ENCODE results near the gene DAPK1.

Gene DAPK1

DNA sequence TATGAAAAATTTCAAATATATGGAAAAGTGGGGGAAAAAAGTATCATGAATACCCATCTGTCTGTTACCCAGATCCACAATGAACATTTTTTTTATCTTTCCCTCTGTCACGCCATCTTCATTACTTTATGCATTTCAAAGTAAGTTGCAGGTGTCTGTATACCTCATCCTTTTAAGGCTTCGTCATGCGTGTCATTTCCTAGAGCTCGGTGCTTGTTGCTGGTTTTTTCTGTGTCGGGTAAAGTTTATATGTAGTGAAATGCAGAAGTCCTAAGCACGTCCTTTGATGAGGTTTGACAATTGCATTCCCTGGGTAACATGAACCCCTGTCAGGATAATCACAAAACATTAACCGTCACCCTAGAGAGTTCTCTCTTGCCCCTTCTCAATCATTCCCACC is 52.1 kb downstream of the DAPK1 start:
- no peaks in the 10 kb centered on the region for H3K27me3 ChIP-seq
- H3K27ac ChIP-seq, result no peak overlapping the region
- H3K4me1 ChIP-seq, result peaks cover 15% of the 10 kb centered on the region
- H3K36me3 ChIP-seq, result no peaks in the 10 kb centered on the region
- peak overlapping the region; percentile 38 for H3K4me2 ChIP-seq
- H3K4me3 ChIP-seq, result no peak overlapping the region
- no peak for TF ChIP-seq Cebpa-rat (IDR thresholded peaks at IDR 0.05)
- H4K20me1 ChIP-seq, result no peaks in the 10 kb centered on the region
- no peak overlapping the region for H3K9ac ChIP-seq
- H3K9me3 ChIP-seq, result no peaks in the 10 kb centered on the region

DNA sequence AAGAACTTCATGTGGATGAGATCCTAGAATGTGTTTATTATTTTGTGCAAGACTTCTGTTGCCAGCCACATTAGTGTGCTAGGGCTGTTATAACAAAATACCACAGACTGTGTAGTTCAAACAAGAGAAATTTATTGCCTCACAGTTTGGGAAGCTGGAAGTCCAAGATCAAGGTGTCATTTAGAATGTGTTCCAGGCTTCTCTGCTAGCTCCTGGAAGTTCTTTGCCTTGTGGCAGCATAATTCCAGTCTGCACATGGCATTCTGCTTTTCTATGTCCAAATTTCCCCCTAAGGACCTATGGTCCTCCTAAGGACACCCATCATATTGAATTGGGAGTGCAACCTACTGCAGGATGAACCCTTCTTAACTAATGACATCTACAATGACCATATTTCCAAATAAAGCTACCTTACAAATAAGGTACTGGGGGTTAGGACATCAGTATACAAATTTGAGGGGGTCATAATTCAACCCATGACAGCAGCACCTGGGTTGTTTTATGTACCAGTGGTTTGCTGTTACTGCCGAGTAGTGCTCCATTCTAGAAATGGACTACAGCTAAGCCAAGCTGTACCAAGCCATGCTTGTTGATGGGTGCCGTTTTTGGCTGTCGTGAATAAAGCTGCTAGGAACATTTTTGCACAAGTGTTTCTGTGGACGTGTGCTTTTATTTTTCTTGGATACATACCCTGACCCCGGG is 52.7 kb downstream of the DAPK1 start:
- Histone ChIP-seq H4K20me1 (no peaks in the 10 kb centered on the region), H3K27me3 (no peaks in the 10 kb centered on the region), H3K4me1 (peaks cover 15% of the 10 kb centered on the region), H3K9ac (no peak overlapping the region), H3K4me3 (no peak overlapping the region), H3K27ac (no peak overlapping the region), H3K36me3 (no peaks in the 10 kb centered on the region), H3K9me3 (no peaks in the 10 kb centered on the region), H3K4me2 (peak overlapping the region; percentile 38)
- TF ChIP-seq Cebpa-rat (IDR thresholded peaks at IDR 0.05), result no peak

DNA sequence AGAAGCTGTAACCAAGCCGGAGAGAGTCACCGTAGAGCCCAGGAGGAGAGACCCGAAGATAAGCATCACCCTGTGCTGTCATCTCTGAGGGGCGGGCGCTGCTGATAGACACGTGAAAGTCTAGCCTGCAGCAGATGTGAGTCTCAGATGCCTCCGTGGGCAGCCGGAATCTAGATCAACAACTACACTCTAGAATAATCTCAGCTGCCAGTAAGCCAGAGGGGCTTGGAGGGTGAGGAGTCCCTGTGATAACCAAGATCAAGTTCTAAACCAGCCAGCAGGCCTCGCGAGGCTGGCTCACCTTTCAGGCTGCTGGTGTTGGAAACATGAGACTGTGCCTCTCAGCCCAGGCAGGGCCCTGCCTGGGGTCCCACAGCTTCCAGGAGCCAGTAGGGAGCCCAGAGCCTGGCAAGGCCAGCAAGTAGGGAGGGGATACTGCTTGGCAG is 54.1 kb downstream of the DAPK1 start:
- no peak for TF ChIP-seq Cebpa-rat (IDR thresholded peaks at IDR 0.05)
- no peak overlapping the region for H3K27ac ChIP-seq
- no peak overlapping the region for H3K4me3 ChIP-seq
- H3K4me1 ChIP-seq, result peaks cover 17% of the 10 kb centered on the region
- no peak overlapping the region for H3K9ac ChIP-seq
- no peaks in the 10 kb centered on the region for H4K20me1 ChIP-seq
- no peaks in the 10 kb centered on the region for H3K36me3 ChIP-seq
- no peaks in the 10 kb centered on the region for H3K27me3 ChIP-seq
- H3K9me3 ChIP-seq, result no peaks in the 10 kb centered on the region
- no peak overlapping the region for H3K4me2 ChIP-seq

DNA sequence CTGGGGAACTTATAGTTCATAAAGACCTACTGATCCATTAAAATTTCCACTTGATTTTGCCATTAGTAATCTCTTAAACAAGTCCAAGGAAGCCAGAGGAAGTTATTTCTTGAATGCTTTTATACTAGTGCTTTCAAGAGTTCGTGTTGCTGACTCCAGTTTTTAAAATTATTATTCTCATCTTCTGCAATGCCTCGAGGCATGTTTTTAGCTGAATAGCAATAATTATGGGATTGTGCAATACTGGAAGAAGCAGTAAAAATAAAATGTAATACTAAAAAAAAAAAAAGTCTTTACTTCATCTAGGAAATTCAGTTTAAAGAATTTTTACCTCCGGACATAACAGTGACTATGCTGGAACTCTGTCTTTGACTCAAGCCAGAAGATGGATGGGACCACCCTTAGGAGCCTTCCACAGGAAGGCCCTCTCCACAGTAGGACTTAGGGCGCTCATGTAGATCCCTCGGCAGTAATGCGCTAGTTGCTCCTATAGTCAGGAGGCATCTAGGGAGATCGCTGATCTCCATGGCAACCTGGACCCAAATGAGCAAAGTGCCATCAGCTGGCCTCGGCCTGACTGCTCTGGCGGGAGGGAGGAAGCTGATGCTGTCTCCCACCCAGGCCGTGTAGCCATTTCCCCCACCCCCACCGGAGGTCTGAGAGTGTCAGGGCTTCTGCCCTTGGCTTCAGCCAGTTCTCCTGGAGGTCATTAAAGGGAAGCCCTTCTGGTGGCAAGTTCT is 56.7 kb downstream of the DAPK1 start:
- Histone ChIP-seq H3K4me3 (no peak overlapping the region), H3K27ac (no peak overlapping the region), H3K9me3 (no peaks in the 10 kb centered on the region), H3K27me3 (no peaks in the 10 kb centered on the region), H4K20me1 (no peaks in the 10 kb centered on the region), H3K9ac (no peak overlapping the region), H3K36me3 (no peaks in the 10 kb centered on the region), H3K4me2 (no peak overlapping the region), H3K4me1 (peaks cover 25% of the 10 kb centered on the region)
- peak; percentile 30; the same call in 1 of the 2 replicates for TF ChIP-seq Cebpa-rat (IDR thresholded peaks at IDR 0.05)

DNA sequence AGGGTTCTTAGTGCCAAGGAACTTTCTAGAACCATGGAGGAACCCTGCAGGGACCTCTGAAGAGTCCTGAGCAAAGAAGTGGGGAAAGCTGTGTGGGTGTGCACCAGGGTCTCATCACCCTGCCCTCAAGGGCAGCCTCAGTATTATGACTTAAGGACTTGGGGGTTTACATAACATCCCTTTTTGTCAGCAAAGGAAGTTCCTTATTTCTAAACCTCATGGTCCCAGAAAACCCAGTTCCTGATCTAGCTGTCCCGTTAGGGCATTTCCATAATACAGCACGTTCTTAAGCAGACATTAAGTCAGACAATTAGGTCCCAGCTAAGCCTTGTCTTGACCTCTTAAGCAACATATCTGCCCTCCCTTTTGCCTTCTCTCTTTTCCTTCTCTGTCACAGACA is 57.3 kb downstream of the DAPK1 start:
- Histone ChIP-seq H3K36me3 (no peaks in the 10 kb centered on the region), H4K20me1 (no peaks in the 10 kb centered on the region), H3K9me3 (no peaks in the 10 kb centered on the region), H3K27me3 (no peaks in the 10 kb centered on the region), H3K4me2 (no peak overlapping the region), H3K27ac (no peak overlapping the region), H3K9ac (no peak overlapping the region), H3K4me3 (no peak overlapping the region), H3K4me1 (peaks cover 20% of the 10 kb centered on the region)
- no peak for TF ChIP-seq Cebpa-rat (IDR thresholded peaks at IDR 0.05)

DNA sequence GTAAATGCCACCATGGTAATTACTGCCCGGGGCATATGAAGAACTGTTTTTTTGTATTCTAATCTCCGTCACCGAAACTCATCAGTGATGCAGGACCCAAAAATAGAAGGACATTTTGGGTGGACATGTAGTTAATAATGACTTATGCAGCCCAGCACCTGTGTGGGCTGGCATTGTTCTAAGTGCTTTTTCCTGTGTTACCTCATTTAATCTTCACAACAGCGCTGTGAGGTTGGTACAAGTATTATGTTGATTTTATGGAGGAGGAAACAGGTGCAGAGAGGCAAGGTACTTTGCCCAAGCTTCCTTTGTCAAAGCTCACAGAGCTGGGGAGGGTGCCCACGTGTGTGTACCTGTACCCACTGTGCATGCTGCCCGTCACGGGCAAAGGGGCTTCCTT is 58.4 kb downstream of the DAPK1 start:
- Histone ChIP-seq H4K20me1 (no peaks in the 10 kb centered on the region), H3K4me3 (no peak overlapping the region), H3K9ac (no peak overlapping the region), H3K9me3 (no peaks in the 10 kb centered on the region), H3K4me2 (no peak overlapping the region), H3K4me1 (peaks cover 11% of the 10 kb centered on the region), H3K36me3 (no peaks in the 10 kb centered on the region), H3K27me3 (no peaks in the 10 kb centered on the region), H3K27ac (no peak overlapping the region)
- no peak for TF ChIP-seq Cebpa-rat (IDR thresholded peaks at IDR 0.05)

DNA sequence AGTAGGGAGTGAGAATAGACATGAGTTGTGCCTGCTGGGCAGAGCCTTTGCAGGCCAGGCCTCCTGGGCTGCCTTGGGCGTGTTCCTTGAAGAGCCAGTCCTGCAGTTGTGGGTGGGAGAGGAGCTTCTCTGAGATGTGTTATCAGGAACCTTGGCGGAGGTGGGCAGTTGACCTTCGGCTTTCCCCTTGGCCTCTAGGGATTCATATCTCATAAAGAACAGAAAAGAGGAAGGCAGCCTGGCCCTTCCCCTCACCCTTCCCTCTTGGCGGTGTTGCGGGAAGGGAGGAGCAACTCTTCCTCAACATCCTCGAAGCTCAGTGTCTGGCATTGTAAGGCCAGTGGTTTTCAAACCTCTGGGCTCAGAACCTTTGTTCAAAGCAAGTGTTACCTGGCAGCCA is 59.2 kb downstream of the DAPK1 start:
- no peaks in the 10 kb centered on the region for H4K20me1 ChIP-seq
- H3K4me3 ChIP-seq, result no peak overlapping the region
- H3K27ac ChIP-seq, result no peak overlapping the region
- no peaks in the 10 kb centered on the region for H3K27me3 ChIP-seq
- TF ChIP-seq Cebpa-rat (IDR thresholded peaks at IDR 0.05), result no peak
- H3K9me3 ChIP-seq, result no peaks in the 10 kb centered on the region
- H3K4me1 ChIP-seq, result peaks cover 11% of the 10 kb centered on the region
- no peak overlapping the region for H3K9ac ChIP-seq
- H3K4me2 ChIP-seq, result peak overlapping the region; percentile 11; the same call in 1 of the 2 replicates
- no peaks in the 10 kb centered on the region for H3K36me3 ChIP-seq

DNA sequence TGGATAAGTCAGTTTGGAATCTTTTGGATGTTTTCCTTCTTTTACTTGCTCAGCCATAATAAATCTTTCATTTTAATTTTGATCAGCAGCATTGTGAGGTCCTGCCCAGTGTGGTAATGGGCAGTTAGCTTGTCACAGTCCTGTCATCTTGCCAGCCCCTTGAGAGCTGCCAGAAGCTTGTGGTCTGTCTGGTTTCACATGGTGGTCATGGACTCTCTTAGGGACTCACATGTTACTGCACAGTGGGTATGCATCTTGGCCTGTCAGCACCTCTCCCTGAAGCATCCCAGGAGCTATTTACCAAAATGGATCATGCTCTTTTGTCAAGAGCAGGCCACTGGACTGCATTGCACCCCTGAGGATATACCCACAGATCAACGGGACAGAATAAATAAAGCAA is 60.3 kb downstream of the DAPK1 start:
- H3K27ac ChIP-seq, result no peak overlapping the region
- H3K4me3 ChIP-seq, result no peak overlapping the region
- TF ChIP-seq Cebpa-rat (IDR thresholded peaks at IDR 0.05), result no peak
- no peaks in the 10 kb centered on the region for H3K36me3 ChIP-seq
- H3K4me1 ChIP-seq, result peaks cover 11% of the 10 kb centered on the region
- no peaks in the 10 kb centered on the region for H3K9me3 ChIP-seq
- H3K4me2 ChIP-seq, result no peak overlapping the region
- no peaks in the 10 kb centered on the region for H4K20me1 ChIP-seq
- H3K9ac ChIP-seq, result no peak overlapping the region
- H3K27me3 ChIP-seq, result no peaks in the 10 kb centered on the region

DNA sequence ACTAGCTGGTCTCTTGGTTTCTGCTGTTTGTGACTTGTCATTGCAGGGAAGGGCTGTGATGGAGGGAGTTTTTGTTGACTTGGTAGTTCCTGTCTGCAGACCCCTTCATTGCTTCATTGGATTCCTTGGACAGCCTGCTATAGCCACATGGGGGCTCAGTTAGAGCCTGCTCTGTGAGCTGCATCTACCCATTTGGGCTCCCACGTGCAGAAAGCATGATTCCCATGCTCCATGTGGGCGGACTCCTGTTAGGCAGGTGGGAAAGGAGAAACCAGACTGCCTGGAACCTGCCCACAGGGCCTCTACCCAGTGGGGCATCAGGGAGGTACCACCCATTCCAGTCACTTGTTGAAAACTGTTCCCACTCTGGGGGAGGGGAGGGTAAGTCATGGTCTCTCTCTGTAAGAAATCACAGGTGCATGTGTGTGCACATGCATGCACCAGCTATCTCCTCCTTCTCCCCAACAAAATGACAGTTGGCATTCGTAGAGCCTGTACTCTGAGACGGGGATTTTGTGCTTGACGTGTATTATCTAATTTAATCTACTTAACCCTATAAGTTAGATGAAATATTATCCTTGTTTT is 61.0 kb downstream of the DAPK1 start:
- no peak overlapping the region for H3K9ac ChIP-seq
- peaks cover 11% of the 10 kb centered on the region for H3K4me1 ChIP-seq
- no peaks in the 10 kb centered on the region for H3K27me3 ChIP-seq
- H4K20me1 ChIP-seq, result no peaks in the 10 kb centered on the region
- TF ChIP-seq Cebpa-rat (IDR thresholded peaks at IDR 0.05), result no peak
- no peaks in the 10 kb centered on the region for H3K36me3 ChIP-seq
- no peak overlapping the region for H3K4me2 ChIP-seq
- no peaks in the 10 kb centered on the region for H3K9me3 ChIP-seq
- no peak overlapping the region for H3K27ac ChIP-seq
- no peak overlapping the region for H3K4me3 ChIP-seq

DNA sequence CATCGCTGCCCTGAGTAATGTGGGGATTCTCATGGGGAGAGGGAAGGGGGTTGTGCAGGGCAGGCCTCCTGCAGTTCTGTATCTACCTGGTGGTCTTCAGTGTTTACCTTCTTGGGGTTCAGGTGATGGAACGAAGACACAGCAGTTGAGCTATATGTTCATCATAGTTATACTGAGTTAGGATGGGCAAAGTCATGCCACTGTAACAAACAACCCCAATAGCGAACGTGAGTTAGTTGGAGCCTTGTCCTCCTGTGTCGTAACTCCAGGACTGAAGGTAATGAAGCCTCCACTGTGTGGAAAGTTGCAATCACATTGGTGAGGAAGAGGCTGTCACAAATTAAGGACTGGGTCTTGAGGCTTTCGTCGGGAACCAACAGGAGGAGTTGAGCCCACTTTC is 64.4 kb downstream of the DAPK1 start:
- Histone ChIP-seq H3K9me3 (no peaks in the 10 kb centered on the region), H3K36me3 (no peaks in the 10 kb centered on the region), H3K4me3 (no peak overlapping the region), H3K9ac (no peak overlapping the region), H3K27ac (no peak overlapping the region), H3K4me2 (no peak overlapping the region), H4K20me1 (no peaks in the 10 kb centered on the region), H3K27me3 (no peaks in the 10 kb centered on the region), H3K4me1 (peaks cover 6% of the 10 kb centered on the region)
- no peak for TF ChIP-seq Cebpa-rat (IDR thresholded peaks at IDR 0.05)

Measured in BLaER1 (cell line).